ENCODE data around the gene CUBN.

CUBN gene

GRCh38 chr10:17067376-17068264, 62.0 kb downstream of the CUBN start:
- DNase-seq (ENCODE audit: low read depth), result no peak

- DNase-seq (ENCODE audit: low read depth), result no peak
These were observed 62.8 kb downstream of the CUBN start for GRCh38 chr10:17066807-17067206.

- DNase-seq (ENCODE audit: low read depth), result no peak
These were observed 63.6 kb downstream of the CUBN start for GRCh38 chr10:17066000-17066399.

GRCh38 chr10:17065273-17065672, 64.3 kb downstream of the CUBN start:
- no peak for DNase-seq (ENCODE audit: low read depth)

- DNase-seq (ENCODE audit: low read depth), result no peak
These were observed 65.2 kb downstream of the CUBN start for GRCh38 chr10:17064435-17064834.

- no peak for DNase-seq (ENCODE audit: low read depth)
These were observed 66.6 kb downstream of the CUBN start for GRCh38 chr10:17062955-17063484.

GRCh38 chr10:17062493-17062892, 67.1 kb downstream of the CUBN start:
- no peak for DNase-seq (ENCODE audit: low read depth)

GRCh38 chr10:17062009-17062408, 67.6 kb downstream of the CUBN start:
- no peak for DNase-seq (ENCODE audit: low read depth)

- no peak for DNase-seq (ENCODE audit: low read depth)
These were observed 68.2 kb downstream of the CUBN start for GRCh38 chr10:17061418-17061817.

GRCh38 chr10:17060289-17060688, 69.3 kb downstream of the CUBN start:
- no peak for DNase-seq (ENCODE audit: low read depth)

GRCh38 chr10:17059197-17059688, 70.4 kb downstream of the CUBN start:
- no peak for DNase-seq (ENCODE audit: low read depth)

- no peak for DNase-seq (ENCODE audit: low read depth)
These were observed 71.5 kb downstream of the CUBN start for GRCh38 chr10:17058093-17058492.

- no peak for DNase-seq (ENCODE audit: low read depth)
These were observed 72.7 kb downstream of the CUBN start for GRCh38 chr10:17056781-17057428.

- no peak for DNase-seq (ENCODE audit: low read depth)
These were observed 76.1 kb downstream of the CUBN start for GRCh38 chr10:17053513-17053912.

- DNase-seq (ENCODE audit: low read depth), result no peak
These were observed 76.5 kb downstream of the CUBN start for GRCh38 chr10:17053061-17053460.

GRCh38 chr10:17051851-17052250, 77.8 kb downstream of the CUBN start:
- no peak for DNase-seq (ENCODE audit: low read depth)

GRCh38 chr10:17049195-17049594, 80.4 kb downstream of the CUBN start:
- no peak for DNase-seq (ENCODE audit: low read depth)

GRCh38 chr10:17047908-17048307, 81.7 kb downstream of the CUBN start:
- DNase-seq (ENCODE audit: low read depth), result no peak

GRCh38 chr10:17046989-17047388, 82.6 kb downstream of the CUBN start:
- DNase-seq (ENCODE audit: low read depth), result no peak

GRCh38 chr10:17043586-17043985, 86.0 kb downstream of the CUBN start:
- no peak for DNase-seq (ENCODE audit: low read depth)

- no peak for DNase-seq (ENCODE audit: low read depth)
These were observed 87.7 kb downstream of the CUBN start for GRCh38 chr10:17041626-17042520.

- DNase-seq (ENCODE audit: low read depth), result no peak
These were observed 91.0 kb downstream of the CUBN start for GRCh38 chr10:17038627-17039026.
